ENCODE results near the gene PPP4R1.

PPP4R1 gene

DNA sequence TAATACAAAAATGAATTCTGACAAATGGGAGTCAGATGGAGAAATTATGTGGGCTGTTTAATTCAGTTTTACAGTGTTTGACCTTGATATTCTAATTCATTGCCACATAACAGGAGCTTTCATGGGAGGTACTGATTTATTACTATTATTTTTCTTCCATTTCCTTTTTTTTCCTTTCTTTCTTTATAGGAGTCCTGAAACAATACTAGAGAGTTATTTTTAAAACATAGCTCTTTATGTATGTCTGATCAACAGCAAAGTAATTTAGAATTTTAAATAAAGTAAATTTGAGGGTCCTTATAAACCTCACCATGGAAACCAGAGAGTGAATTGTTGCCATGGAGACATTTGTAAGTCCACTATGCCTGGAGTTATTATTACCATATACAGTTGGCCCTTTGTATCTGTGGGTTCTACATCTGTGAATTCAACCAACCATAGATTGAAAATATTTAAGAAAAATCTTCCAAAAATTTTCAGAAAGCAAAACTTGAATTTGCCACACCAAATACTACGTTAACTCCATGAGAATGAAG lies 40.9 kb upstream of the PPP4R1 start:
- TF ChIP-seq, protein P1, sequence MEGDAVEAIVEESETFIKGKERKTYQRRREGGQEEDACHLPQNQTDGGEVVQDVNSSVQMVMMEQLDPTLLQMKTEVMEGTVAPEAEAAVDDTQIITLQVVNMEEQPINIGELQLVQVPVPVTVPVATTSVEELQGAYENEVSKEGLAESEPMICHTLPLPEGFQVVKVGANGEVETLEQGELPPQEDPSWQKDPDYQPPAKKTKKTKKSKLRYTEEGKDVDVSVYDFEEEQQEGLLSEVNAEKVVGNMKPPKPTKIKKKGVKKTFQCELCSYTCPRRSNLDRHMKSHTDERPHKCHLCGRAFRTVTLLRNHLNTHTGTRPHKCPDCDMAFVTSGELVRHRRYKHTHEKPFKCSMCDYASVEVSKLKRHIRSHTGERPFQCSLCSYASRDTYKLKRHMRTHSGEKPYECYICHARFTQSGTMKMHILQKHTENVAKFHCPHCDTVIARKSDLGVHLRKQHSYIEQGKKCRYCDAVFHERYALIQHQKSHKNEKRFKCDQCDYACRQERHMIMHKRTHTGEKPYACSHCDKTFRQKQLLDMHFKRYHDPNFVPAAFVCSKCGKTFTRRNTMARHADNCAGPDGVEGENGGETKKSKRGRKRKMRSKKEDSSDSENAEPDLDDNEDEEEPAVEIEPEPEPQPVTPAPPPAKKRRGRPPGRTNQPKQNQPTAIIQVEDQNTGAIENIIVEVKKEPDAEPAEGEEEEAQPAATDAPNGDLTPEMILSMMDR (IDR thresholded peaks at IDR 0.05) = no peak
- DNase-seq (ENCODE audit: low spot score) = no peak
- H3K27ac ChIP-seq = no peak overlapping the region
- no peak overlapping the region for H3K4me3 ChIP-seq

GRCh38 chr18:9653390-9653789 lies 39.0 kb upstream of the PPP4R1 start:
- TF ChIP-seq, protein P1 (IDR thresholded peaks at IDR 0.05) = no peak
- Histone ChIP-seq H3K27ac (peak overlapping the region in 1 of 2 donors; percentile 59), H3K4me3 (no peak overlapping the region)
- peak; percentile 89 for DNase-seq (ENCODE audit: low spot score)

GRCh38 chr18:9649164-9649540 lies 34.8 kb upstream of the PPP4R1 start:
- H3K4me3 ChIP-seq = no peak overlapping the region
- TF ChIP-seq, protein P1 (IDR thresholded peaks at IDR 0.05) = no peak
- no peak overlapping the region for H3K27ac ChIP-seq
- no peak for DNase-seq (ENCODE audit: low spot score)

DNA sequence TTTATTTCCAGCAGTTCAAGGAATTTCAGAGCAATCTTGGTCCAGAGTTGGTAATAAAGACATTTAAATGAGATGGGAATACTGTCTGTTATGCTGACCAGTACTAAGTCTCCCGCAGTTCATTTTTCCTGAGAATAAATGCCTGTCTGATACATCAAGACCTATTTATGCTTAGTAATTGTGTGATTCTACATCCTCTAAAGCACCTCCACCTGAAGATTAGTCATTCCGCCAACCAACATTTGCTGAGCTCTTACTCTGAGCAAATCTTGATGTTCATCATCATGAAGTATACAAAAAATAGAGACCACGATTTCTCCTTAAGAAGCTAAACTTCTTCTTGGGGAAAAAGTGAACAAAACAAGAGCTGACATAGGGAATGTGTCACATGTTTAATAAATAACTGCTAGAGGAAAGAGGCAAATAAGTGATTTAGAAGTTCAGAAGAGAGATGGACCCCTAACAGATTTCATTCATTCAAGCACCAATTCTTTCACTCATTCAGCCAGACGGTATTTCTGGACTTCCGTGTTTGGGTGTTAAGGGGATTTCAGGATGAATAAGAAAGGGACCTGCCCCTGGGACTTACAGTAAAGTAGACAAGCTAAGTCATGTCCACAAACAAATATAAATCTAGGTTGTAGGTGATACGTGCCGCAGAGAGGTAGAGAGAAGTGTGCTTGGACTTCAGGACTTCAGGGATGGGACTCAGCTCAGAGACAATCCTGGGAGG lies 34.2 kb upstream of the PPP4R1 start:
- H3K27ac ChIP-seq = no peak overlapping the region
- H3K4me3 ChIP-seq = no peak overlapping the region
- DNase-seq (ENCODE audit: low spot score) = no peak
- TF ChIP-seq, protein P1 (IDR thresholded peaks at IDR 0.05) = no peak

DNA sequence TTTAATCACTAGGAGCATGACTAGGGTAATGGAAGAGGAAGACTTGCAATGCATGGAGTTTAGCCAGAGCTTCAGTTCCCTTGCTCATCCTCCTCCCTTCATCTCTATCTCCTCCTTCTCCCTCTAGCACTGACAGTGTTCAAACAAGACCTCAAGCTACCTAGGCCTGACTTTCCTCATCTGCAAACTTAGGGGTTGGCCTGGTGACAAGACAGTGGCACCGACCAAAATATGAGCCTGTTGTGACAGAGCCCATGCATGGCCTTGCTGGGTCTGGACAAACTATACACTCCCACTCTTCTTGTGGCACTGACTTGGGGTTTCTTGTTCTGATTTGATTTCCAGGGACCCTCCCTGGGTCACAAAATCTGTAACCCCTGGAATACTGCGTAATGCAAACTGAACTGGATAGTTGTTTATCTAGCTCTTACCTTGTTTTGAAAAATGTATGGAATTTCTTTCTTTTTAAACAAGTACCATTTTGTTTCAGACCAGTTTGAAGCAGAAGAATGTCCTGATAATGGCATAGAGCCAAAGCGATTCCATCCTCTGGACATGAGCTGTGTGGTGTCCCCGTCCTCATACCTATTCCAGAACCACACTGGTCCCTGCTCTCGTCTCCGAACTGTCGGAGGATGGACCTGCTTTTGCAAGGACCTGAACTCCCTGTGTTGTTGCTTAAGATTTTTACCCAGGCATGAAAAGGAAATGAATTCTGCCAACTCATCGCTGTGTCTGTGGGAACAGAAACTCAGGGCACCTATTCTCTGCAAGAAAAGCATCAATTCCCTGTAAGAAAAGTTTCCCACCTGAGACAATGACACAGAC lies 33.4 kb upstream of the PPP4R1 start:
- TF ChIP-seq, protein P1 (IDR thresholded peaks at IDR 0.05) = no peak
- no peak for DNase-seq (ENCODE audit: low spot score)
- Histone ChIP-seq H3K4me3 (no peak overlapping the region), H3K27ac (no peak overlapping the region)

- no peak overlapping the region for H3K4me3 ChIP-seq
- DNase-seq (ENCODE audit: low spot score) = no peak
- H3K27ac ChIP-seq = peak overlapping the region in 1 of 2 donors; percentile 57
- TF ChIP-seq, protein P1 (IDR thresholded peaks at IDR 0.05) = no peak
Measured at GRCh38 chr18:9643549-9643948, 29.2 kb upstream of the PPP4R1 start.

All from coronary artery (tissue), 2 donors.